Testis (tissue), 3 donors: Measurements from ENCODE around the gene KPNA3. TPM values are rescaled to one million over a fixed set of nuclear protein-coding genes. Genes with fewer than 3 reads are reported as not detected.

Experiments used
- DNase-seq: peaks from one replicate; pipeline ENCODE4 v3.0.0-alpha.2; 2019
- H3K27ac ChIP-seq, 2 donors: fragments of 200-600 bp; sonication (generic); one replicate each; pipeline ENCODE4 v1.5.1; 2019
- H3K27me3 ChIP-seq: fragments of 200-600 bp; sonication (generic); one replicate; pipeline ENCODE4 v1.5.1; 2019
- H3K36me3 ChIP-seq: fragments of 200-600 bp; sonication (generic); one replicate; pipeline ENCODE4 v1.5.1; 2017; ENCODE audit warnings: low read depth; ENCODE audit errors: missing control alignments
- H3K4me1 ChIP-seq: fragments of 200-600 bp; sonication (generic); one replicate; pipeline ENCODE4 v1.5.1; 2019
- H3K4me3 ChIP-seq, 2 donors: fragments of 200-600 bp; sonication (generic); one replicate each; pipeline ENCODE4 v1.5.1; 2017 to 2019
- H3K9me3 ChIP-seq: fragments of 200-600 bp; sonication (generic); one replicate; pipeline ENCODE4 v1.5.1; 2017
- CTCF ChIP-seq, 3 experiments: fragments of 450-650 bp in 2 of 3; fragments of 200-600 bp in 1 of 3; sonication (generic) in 1 of 3; IDR thresholded peaks; one replicate each; pipeline ENCODE4 v1.5.1; 2016 to 2019; ENCODE audit warnings: antibody characterized with exemption in 3 of 3, mild to moderate bottlenecking in 2 of 3, moderate library complexity in 1 of 3
- POLR2A ChIP-seq: fragments of 450-650 bp; IDR thresholded peaks from one replicate; pipeline ENCODE4 v1.6.1; 2017; ENCODE audit warnings: antibody characterized with exemption, mild to moderate bottlenecking, moderate library complexity
- WGBS, 2 donors: methylation state at CpG; one replicate each; pipeline ENCODE4 v1.1.5; 2018; 5-methylcytosine and 5-hydroxymethylcytosine counted together
- intact Hi-C: fragments of 100-400 bp; cut with DNase I; formaldehyde crosslinking; loops from one replicate; pipeline ENCODE4 v1.15.1; 2023; ENCODE audit warnings: low total_unique reads
- polyA plus RNA-seq: library from polyadenylated mRNA; stranded (reverse); fragments of 350-450 nt; fragmentation: Illumina TruSeq; extraction: RNeasy Lipid Tissue Mini Kit (QIAGEN cat#74804); gene quantifications from one replicate; pipeline ENCODE4 v1.2.3, GENCODE V29; 2014; ENCODE audit warnings: low read depth, low replicate concordance; ENCODE audit not compliant: insufficient read depth
- total RNA-seq, 2 donors: library from RNA; depleted of rRNA; stranded (reverse); fragments of >200 nt; gene quantifications; one replicate each; pipeline ENCODE4 v1.2.3, GENCODE V29; 2016

The KPNA3 gene
- total and polyA plus RNA-seq, 3 donors from 2014 or later: 39.4 to 51.3 (median 46.5) TPM

- no peaks in the 10 kb centered on the region for H3K27me3 ChIP-seq
- H3K27ac ChIP-seq: peak overlapping the region in 1 of 2 donors; percentile 11
- H3K36me3 ChIP-seq: no peaks in the 10 kb centered on the region
- H3K4me1 ChIP-seq: peaks cover 17% of the 10 kb centered on the region
- intact Hi-C loops: no loop called here
- 59 to 61% methylated on average over 4 of the region's 4 CpGs for WGBS, 2 donors
- H3K9me3 ChIP-seq: no peaks in the 10 kb centered on the region
- no peak for TF ChIP-seq POLR2A
- TF ChIP-seq CTCF (IDR thresholded peaks at IDR 0.05): no peak
- DNase-seq: no peak
- H3K4me3 ChIP-seq: no peak overlapping the region
Observed at GRCh38 chr13:49812812-49813211, 20.3 kb upstream of the KPNA3 start.

GRCh38 chr13:49811527-49811908 lies 19.0 kb upstream of the KPNA3 start:
- H3K27ac ChIP-seq: peak overlapping the region; percentile 40 to 76
- TF ChIP-seq CTCF (IDR thresholded peaks at IDR 0.05): no peak
- no peak for TF ChIP-seq POLR2A
- no peaks in the 10 kb centered on the region for H3K9me3 ChIP-seq
- H3K27me3 ChIP-seq: no peaks in the 10 kb centered on the region
- intact Hi-C loops: no loop called here
- DNase-seq: no peak
- no peak overlapping the region for H3K4me3 ChIP-seq
- no peaks in the 10 kb centered on the region for H3K36me3 ChIP-seq
- 72 to 84% methylated on average over 4 of the region's 4 CpGs for WGBS, 2 donors
- peaks cover 17% of the 10 kb centered on the region for H3K4me1 ChIP-seq

GRCh38 chr13:49810567-49811526 lies 18.4 kb upstream of the KPNA3 start:
- Histone ChIP-seq H3K36me3 (no peaks in the 10 kb centered on the region), H3K27ac (peak overlapping the region; percentile 40 to 76), H3K9me3 (no peaks in the 10 kb centered on the region), H3K4me1 (peaks cover 17% of the 10 kb centered on the region), H3K4me3 (no peak overlapping the region), H3K27me3 (no peaks in the 10 kb centered on the region)
- DNase-seq: peak; percentile 27
- intact Hi-C loops: no loop called here
- 56 to 59% methylated on average over 6 of the region's 6 CpGs for WGBS, 2 donors
- TF ChIP-seq CTCF (IDR thresholded peaks at IDR 0.05): no peak
- TF ChIP-seq POLR2A: no peak

GRCh38 chr13:49807681-49808080 lies 15.2 kb upstream of the KPNA3 start:
- Histone ChIP-seq H3K36me3 (no peaks in the 10 kb centered on the region), H3K4me1 (peaks cover 14% of the 10 kb centered on the region), H3K27ac (no peak overlapping the region), H3K4me3 (no peak overlapping the region), H3K9me3 (no peaks in the 10 kb centered on the region), H3K27me3 (no peaks in the 10 kb centered on the region)
- 71 to 93% methylated on average over 5 to 6 of the region's 6 CpGs for WGBS, 2 donors
- TF ChIP-seq CTCF (IDR thresholded peaks at IDR 0.05) (no peak), POLR2A (no peak)
- intact Hi-C loops: no loop called here
- no peak for DNase-seq
